ENCODE results near the gene SIRPA. TPM values are rescaled to one million over a fixed set of nuclear protein-coding genes. Genes with fewer than 3 reads are reported as not detected.

The SIRPA gene
- total and polyA plus RNA-seq, 2 of the 8 experiments (the other 6 are each of a cell fraction or from before 2014, with no cell fraction given) = 3.9 to 4.3 TPM

DNA sequence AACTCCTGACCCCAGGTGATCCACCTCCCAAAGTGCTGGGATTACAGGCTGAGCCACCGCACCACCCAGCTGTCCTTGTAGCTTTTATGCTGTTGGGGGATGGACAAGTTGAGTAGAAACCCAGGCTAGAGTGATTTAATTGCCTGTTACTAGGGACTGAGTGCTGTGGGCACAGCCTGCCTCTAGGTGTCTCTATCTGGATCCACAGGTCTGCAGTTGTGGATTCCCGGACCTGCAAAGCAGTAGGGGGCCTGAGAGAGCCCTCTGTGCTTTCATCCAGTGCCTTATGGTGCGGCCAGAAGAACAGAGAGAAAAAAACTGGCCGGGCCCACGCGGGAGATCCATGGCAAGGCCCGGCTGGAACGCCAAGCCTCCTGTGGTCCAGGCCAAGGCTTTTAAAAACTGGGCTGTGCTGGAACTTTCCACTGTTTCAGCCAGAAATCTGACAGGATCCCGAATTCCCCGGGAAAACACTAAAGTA lies 5.2 kb downstream of the SIRPA start (continued):
- TF ChIP-seq RXRA (IDR thresholded peaks at IDR 0.05; ENCODE audit: insufficient read depth, low read depth, low read length) = no peak
- TF ChIP-seq KDM5A (IDR thresholded peaks at IDR 0.05; ENCODE audit: low read length) = no peak
- no peak for TF ChIP-seq GTF2F1 (IDR thresholded peaks at IDR 0.05; ENCODE audit: borderline replicate concordance, low read depth, low read length)
- TF ChIP-seq, protein P1, sequence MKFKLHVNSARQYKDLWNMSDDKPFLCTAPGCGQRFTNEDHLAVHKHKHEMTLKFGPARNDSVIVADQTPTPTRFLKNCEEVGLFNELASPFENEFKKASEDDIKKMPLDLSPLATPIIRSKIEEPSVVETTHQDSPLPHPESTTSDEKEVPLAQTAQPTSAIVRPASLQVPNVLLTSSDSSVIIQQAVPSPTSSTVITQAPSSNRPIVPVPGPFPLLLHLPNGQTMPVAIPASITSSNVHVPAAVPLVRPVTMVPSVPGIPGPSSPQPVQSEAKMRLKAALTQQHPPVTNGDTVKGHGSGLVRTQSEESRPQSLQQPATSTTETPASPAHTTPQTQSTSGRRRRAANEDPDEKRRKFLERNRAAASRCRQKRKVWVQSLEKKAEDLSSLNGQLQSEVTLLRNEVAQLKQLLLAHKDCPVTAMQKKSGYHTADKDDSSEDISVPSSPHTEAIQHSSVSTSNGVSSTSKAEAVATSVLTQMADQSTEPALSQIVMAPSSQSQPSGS (IDR thresholded peaks at IDR 0.05; ENCODE audit: low read length) = no peak
- TF ChIP-seq TCF12 (IDR thresholded peaks at IDR 0.05; ENCODE audit: low read depth, low read length) = peak; percentile 77
- peak; percentile 91 for TF ChIP-seq TBP (IDR thresholded peaks at IDR 0.05; ENCODE audit: low read depth, low read length)
- TF ChIP-seq SAP30 (IDR thresholded peaks at IDR 0.05; ENCODE audit: insufficient read depth, insufficient replicate concordance, low read length) = no peak
- TF ChIP-seq, protein P2, sequence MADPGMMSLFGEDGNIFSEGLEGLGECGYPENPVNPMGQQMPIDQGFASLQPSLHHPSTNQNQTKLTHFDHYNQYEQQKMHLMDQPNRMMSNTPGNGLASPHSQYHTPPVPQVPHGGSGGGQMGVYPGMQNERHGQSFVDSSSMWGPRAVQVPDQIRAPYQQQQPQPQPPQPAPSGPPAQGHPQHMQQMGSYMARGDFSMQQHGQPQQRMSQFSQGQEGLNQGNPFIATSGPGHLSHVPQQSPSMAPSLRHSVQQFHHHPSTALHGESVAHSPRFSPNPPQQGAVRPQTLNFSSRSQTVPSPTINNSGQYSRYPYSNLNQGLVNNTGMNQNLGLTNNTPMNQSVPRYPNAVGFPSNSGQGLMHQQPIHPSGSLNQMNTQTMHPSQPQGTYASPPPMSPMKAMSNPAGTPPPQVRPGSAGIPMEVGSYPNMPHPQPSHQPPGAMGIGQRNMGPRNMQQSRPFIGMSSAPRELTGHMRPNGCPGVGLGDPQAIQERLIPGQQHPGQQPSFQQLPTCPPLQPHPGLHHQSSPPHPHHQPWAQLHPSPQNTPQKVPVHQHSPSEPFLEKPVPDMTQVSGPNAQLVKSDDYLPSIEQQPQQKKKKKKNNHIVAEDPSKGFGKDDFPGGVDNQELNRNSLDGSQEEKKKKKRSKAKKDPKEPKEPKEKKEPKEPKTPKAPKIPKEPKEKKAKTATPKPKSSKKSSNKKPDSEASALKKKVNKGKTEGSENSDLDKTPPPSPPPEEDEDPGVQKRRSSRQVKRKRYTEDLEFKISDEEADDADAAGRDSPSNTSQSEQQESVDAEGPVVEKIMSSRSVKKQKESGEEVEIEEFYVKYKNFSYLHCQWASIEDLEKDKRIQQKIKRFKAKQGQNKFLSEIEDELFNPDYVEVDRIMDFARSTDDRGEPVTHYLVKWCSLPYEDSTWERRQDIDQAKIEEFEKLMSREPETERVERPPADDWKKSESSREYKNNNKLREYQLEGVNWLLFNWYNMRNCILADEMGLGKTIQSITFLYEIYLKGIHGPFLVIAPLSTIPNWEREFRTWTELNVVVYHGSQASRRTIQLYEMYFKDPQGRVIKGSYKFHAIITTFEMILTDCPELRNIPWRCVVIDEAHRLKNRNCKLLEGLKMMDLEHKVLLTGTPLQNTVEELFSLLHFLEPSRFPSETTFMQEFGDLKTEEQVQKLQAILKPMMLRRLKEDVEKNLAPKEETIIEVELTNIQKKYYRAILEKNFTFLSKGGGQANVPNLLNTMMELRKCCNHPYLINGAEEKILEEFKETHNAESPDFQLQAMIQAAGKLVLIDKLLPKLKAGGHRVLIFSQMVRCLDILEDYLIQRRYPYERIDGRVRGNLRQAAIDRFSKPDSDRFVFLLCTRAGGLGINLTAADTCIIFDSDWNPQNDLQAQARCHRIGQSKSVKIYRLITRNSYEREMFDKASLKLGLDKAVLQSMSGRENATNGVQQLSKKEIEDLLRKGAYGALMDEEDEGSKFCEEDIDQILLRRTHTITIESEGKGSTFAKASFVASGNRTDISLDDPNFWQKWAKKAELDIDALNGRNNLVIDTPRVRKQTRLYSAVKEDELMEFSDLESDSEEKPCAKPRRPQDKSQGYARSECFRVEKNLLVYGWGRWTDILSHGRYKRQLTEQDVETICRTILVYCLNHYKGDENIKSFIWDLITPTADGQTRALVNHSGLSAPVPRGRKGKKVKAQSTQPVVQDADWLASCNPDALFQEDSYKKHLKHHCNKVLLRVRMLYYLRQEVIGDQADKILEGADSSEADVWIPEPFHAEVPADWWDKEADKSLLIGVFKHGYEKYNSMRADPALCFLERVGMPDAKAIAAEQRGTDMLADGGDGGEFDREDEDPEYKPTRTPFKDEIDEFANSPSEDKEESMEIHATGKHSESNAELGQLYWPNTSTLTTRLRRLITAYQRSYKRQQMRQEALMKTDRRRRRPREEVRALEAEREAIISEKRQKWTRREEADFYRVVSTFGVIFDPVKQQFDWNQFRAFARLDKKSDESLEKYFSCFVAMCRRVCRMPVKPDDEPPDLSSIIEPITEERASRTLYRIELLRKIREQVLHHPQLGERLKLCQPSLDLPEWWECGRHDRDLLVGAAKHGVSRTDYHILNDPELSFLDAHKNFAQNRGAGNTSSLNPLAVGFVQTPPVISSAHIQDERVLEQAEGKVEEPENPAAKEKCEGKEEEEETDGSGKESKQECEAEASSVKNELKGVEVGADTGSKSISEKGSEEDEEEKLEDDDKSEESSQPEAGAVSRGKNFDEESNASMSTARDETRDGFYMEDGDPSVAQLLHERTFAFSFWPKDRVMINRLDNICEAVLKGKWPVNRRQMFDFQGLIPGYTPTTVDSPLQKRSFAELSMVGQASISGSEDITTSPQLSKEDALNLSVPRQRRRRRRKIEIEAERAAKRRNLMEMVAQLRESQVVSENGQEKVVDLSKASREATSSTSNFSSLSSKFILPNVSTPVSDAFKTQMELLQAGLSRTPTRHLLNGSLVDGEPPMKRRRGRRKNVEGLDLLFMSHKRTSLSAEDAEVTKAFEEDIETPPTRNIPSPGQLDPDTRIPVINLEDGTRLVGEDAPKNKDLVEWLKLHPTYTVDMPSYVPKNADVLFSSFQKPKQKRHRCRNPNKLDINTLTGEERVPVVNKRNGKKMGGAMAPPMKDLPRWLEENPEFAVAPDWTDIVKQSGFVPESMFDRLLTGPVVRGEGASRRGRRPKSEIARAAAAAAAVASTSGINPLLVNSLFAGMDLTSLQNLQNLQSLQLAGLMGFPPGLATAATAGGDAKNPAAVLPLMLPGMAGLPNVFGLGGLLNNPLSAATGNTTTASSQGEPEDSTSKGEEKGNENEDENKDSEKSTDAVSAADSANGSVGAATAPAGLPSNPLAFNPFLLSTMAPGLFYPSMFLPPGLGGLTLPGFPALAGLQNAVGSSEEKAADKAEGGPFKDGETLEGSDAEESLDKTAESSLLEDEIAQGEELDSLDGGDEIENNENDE (IDR thresholded peaks at IDR 0.05; ENCODE audit: insufficient replicate concordance, low read length) = no peak
- 0 out of 3 replicates have a peak, but pooled peaks of 1 of the 2 experiments have one; percentile 25 for TF ChIP-seq EP300 (IDR thresholded peaks at IDR 0.05; ENCODE audit: borderline replicate concordance in 1 of 2, low read depth in 2 of 2, low read length in 2 of 2)
